Astrocyte (in vitro differentiated cells and primary cell): ENCODE data around the gene PPP2R5D. TPM values are rescaled to one million over a fixed set of nuclear protein-coding genes. Genes with fewer than 3 reads are reported as not detected.

Source experiments
- DNase-seq: peaks from one replicate; pipeline ENCODE4 v3.0.0-alpha.2; 2010; ENCODE audit warnings: low read depth
- FAIRE-seq: peaks from 2 replicates; lab custom pipeline; 2011; peaks lifted over from hg19 to GRCh38; lab: Jason Lieb, UNC
- H2AFZ ChIP-seq: 2 replicates; pipeline ENCODE4 v1.6.0; 2012; ENCODE audit warnings: low read depth, low read length, inconsistent platforms
- H3K27ac ChIP-seq: 2 replicates; pipeline ENCODE4 v1.5.1; 2011; ENCODE audit warnings: low read depth, low read length, inconsistent platforms
- H3K27me3 ChIP-seq: 2 replicates; pipeline ENCODE4 v1.6.0; 2011; ENCODE audit warnings: low read length, inconsistent platforms; ENCODE audit not compliant: insufficient read depth
- H3K36me3 ChIP-seq: 2 replicates; pipeline ENCODE4 v1.5.1; 2011; ENCODE audit warnings: low read length, inconsistent platforms; ENCODE audit not compliant: insufficient read depth
- H3K4me1 ChIP-seq: 2 replicates; pipeline ENCODE4 v1.5.1; 2011; ENCODE audit warnings: low read length, inconsistent platforms; ENCODE audit not compliant: insufficient read depth
- H3K4me2 ChIP-seq: 2 replicates; pipeline ENCODE4 v1.6.0; 2012; ENCODE audit warnings: low read length, inconsistent platforms
- H3K4me3 ChIP-seq: 2 replicates; pipeline ENCODE4 v1.5.1; 2011; ENCODE audit warnings: low read depth, mild to moderate bottlenecking, low read length, inconsistent platforms; ENCODE audit not compliant: insufficient read depth
- H3K79me2 ChIP-seq: 2 replicates; pipeline ENCODE4 v1.6.0; 2012; ENCODE audit warnings: mild to moderate bottlenecking, low read length, inconsistent platforms; ENCODE audit not compliant: insufficient read depth
- H3K9ac ChIP-seq: 2 replicates; pipeline ENCODE4 v1.6.0; 2012; ENCODE audit warnings: mild to moderate bottlenecking, low read length, inconsistent platforms
- H3K9me3 ChIP-seq: 2 replicates; pipeline ENCODE4 v1.5.1; 2012; ENCODE audit warnings: low read depth, mild to moderate bottlenecking, low read length, inconsistent platforms; ENCODE audit not compliant: insufficient read depth
- H4K20me1 ChIP-seq: 2 replicates; pipeline ENCODE4 v1.6.0; 2012; ENCODE audit warnings: low read length, inconsistent platforms; ENCODE audit not compliant: insufficient read depth
- H3K27ac Mint-ChIP-seq: one replicate; pipeline ENCODE4 v1.8.0; 2021; ENCODE audit warnings: mild to moderate bottlenecking, mixed read lengths; ENCODE audit not compliant: unreplicated experiment
- H3K27me3 Mint-ChIP-seq: one replicate; pipeline ENCODE4 v1.8.0; 2021; ENCODE audit warnings: low read depth, mixed read lengths; ENCODE audit not compliant: unreplicated experiment
- H3K36me3 Mint-ChIP-seq: one replicate; pipeline ENCODE4 v1.8.0; 2021; ENCODE audit warnings: low read depth, mixed read lengths; ENCODE audit not compliant: unreplicated experiment
- H3K4me1 Mint-ChIP-seq: one replicate; pipeline ENCODE4 v1.8.0; 2021; ENCODE audit warnings: low read depth, mixed read lengths; ENCODE audit not compliant: unreplicated experiment
- H3K4me3 Mint-ChIP-seq: one replicate; pipeline ENCODE4 v1.8.0; 2021; ENCODE audit warnings: mild to moderate bottlenecking, moderate library complexity, mixed read lengths; ENCODE audit not compliant: unreplicated experiment
- H3K9me3 Mint-ChIP-seq: one replicate; pipeline ENCODE4 v1.8.0; 2021; ENCODE audit warnings: mild to moderate bottlenecking, mixed read lengths; ENCODE audit not compliant: unreplicated experiment
- CTCF ChIP-seq: IDR thresholded peaks from 2 replicates; pipeline ENCODE4 v1.5.1; 2011; ENCODE audit warnings: low read depth, mild to moderate bottlenecking, inconsistent platforms, low read length, moderate library complexity; ENCODE audit not compliant: insufficient read depth
- EZH2 ChIP-seq: IDR thresholded peaks from 2 replicates; pipeline ENCODE4 v1.6.1; 2012; ENCODE audit warnings: mild to moderate bottlenecking, low read length, inconsistent platforms; ENCODE audit not compliant: insufficient read depth
- total RNA-seq: library from RNA; stranded (reverse); gene quantifications from 2 replicates; pipeline ENCODE4 v1.2.1, GENCODE V29; 2021

Gene PPP2R5D
- total RNA-seq, 1 donor from 2014 or later = 53.0 TPM

GRCh38 chr6:42958125-42958524, 26.2 kb upstream of the PPP2R5D start:
- Histone ChIP-seq H4K20me1 (no peaks in the 10 kb centered on the region), H2AFZ (no peak overlapping the region), H3K36me3 (no peaks in the 10 kb centered on the region), H3K27me3 (peaks cover 3% of the 10 kb centered on the region), H3K4me2 (no peak overlapping the region), H3K4me3 (no peak overlapping the region), H3K27ac (no peak overlapping the region), H3K4me1 (peaks cover 9% of the 10 kb centered on the region), H3K9me3 (no peaks in the 10 kb centered on the region), H3K9ac (no peak overlapping the region), H3K79me2 (no peaks in the 10 kb centered on the region)
- no peak overlapping the region for H3K27ac Mint-ChIP-seq
- TF ChIP-seq CTCF (no peak), EZH2 (no peak)
- no peaks in the 10 kb centered on the region for H3K4me1 Mint-ChIP-seq
- FAIRE-seq (no peak), DNase-seq (no peak)
- H3K27me3 Mint-ChIP-seq = peaks cover 20% of the 10 kb centered on the region
- H3K36me3 Mint-ChIP-seq = peaks cover 13% of the 10 kb centered on the region
- no peak overlapping the region for H3K4me3 Mint-ChIP-seq
- H3K9me3 Mint-ChIP-seq = no peaks in the 10 kb centered on the region

- no peaks in the 10 kb centered on the region for H3K4me1 Mint-ChIP-seq
- H3K27me3 ChIP-seq = peaks cover 3% of the 10 kb centered on the region
- H3K27me3 Mint-ChIP-seq = peaks cover 20% of the 10 kb centered on the region
- no peak overlapping the region for H3K27ac ChIP-seq
- H4K20me1 ChIP-seq = no peaks in the 10 kb centered on the region
- H3K36me3 ChIP-seq = no peaks in the 10 kb centered on the region
- no peaks in the 10 kb centered on the region for H3K79me2 ChIP-seq
- DNase-seq (no peak), FAIRE-seq (no peak)
- H3K4me3 ChIP-seq = peak overlapping the region; percentile 50
- no peaks in the 10 kb centered on the region for H3K9me3 Mint-ChIP-seq
- H3K9ac ChIP-seq = peak overlapping the region; percentile 23
- peak overlapping the region; percentile 73 for H2AFZ ChIP-seq
- peak overlapping the region; percentile 89 for H3K4me2 ChIP-seq
- no peaks in the 10 kb centered on the region for H3K9me3 ChIP-seq
- no peak overlapping the region for H3K27ac Mint-ChIP-seq
- TF ChIP-seq EZH2 (no peak), CTCF (no peak)
- peaks cover 9% of the 10 kb centered on the region for H3K4me1 ChIP-seq
- H3K4me3 Mint-ChIP-seq = peak overlapping the region; percentile 47
- H3K36me3 Mint-ChIP-seq = peaks cover 15% of the 10 kb centered on the region
Measured at GRCh38 chr6:42959917-42960242, 24.5 kb upstream of the PPP2R5D start.

GRCh38 chr6:42960243-42961019, 23.9 kb upstream of the PPP2R5D start, which contains the start of gene GNMT:
Gene GNMT (plus strand): TSS chr6:42960754. CDS start chr6:42960768, 14 bp downstream.
- Histone ChIP-seq H3K27me3 (peaks cover 3% of the 10 kb centered on the region), H3K4me3 (peak within 1 kb of the TSS; percentile 50), H3K4me2 (peak within 1 kb of the TSS; percentile 89), H3K36me3 (no peaks in the 10 kb centered on the region), H3K9me3 (no peaks in the 10 kb centered on the region), H3K4me1 (peaks cover 9% of the 10 kb centered on the region), H3K79me2 (no peaks in the 10 kb centered on the region), H3K27ac (no peak within 1 kb of the TSS), H4K20me1 (no peaks in the 10 kb centered on the region), H2AFZ (peak within 1 kb of the TSS; percentile 73), H3K9ac (peak within 1 kb of the TSS; percentile 23)
- Mint-ChIP-seq H3K27ac (no peak within 1 kb of the TSS), H3K4me3 (peak within 1 kb of the TSS; percentile 47), H3K36me3 (peaks cover 18% of the 10 kb centered on the region), H3K4me1 (no peaks in the 10 kb centered on the region), H3K9me3 (no peaks in the 10 kb centered on the region), H3K27me3 (peaks cover 20% of the 10 kb centered on the region)
- TF ChIP-seq CTCF = no peak
- peak; percentile 46 for TF ChIP-seq EZH2
- no peak for DNase-seq
- no peak for FAIRE-seq
